ENCODE data around the gene EYS. TPM values are rescaled to one million over a fixed set of nuclear protein-coding genes. Genes with fewer than 3 reads are reported as not detected.

EYS gene
- total and polyA plus RNA-seq, 9 of the 15 experiments (the other 6 are each of a cell fraction or from before 2014, with no cell fraction given) = 0.03 to 0.36 (median 0.10) TPM; not detected in 2

DNA sequence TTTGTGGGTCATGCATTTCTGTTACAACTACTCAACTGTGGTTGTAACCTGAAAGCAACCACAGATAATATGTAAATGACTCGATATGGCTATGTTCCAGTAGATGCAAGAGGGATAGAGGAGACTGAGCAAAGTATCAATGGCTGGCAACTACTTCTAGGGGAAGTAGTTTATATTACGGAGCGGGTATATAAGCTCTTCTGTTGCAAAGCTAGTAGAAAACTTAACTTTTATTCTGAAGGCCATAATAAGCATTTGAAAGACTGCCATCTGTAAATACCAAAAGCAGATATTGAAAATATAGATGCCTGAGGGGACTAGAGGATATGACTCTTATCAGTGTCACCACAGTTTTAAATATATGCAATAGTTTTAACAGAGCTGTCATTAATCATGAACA lies 1416.2 kb downstream of the EYS start:
- H3K9me3 ChIP-seq (replicated peaks; ENCODE audit: control insufficient read depth, insufficient read depth, low read depth, low read length) = no peaks in the 10 kb centered on the region
- no peaks in the 10 kb centered on the region for H3K27me3 ChIP-seq (ENCODE audit: control insufficient read depth in 2 of 2, insufficient read depth in 2 of 2, low read length in 2 of 2)
- no peaks in the 10 kb centered on the region for H3K79me2 ChIP-seq (ENCODE audit: control insufficient read depth, insufficient read depth, low read length)
- 2% methylated on average over 3 of the region's 3 CpGs for WGBS (ENCODE audit: insufficient coverage, low coverage, missing lambda C conversion rate)
- H3K4me1 ChIP-seq (replicated peaks in 1 of 2; ENCODE audit: control insufficient read depth in 2 of 2, insufficient read depth in 2 of 2, low read length in 2 of 2) = no peaks in the 10 kb centered on the region
- no TSS peak for BruUV-seq (replicated peaks)
- no peak overlapping the region for H3K4me3 ChIP-seq
- intact Hi-C loops (cut with micrococcal nuclease) = no loop called here
- TF ChIP-seq XRCC4 (IDR thresholded peaks at IDR 0.05; ENCODE audit: extremely low read depth, insufficient read depth, insufficient read length) (no peak), ESRRB (CRISPR knock-in tag; IDR thresholded peaks at IDR 0.05; ENCODE audit: borderline replicate concordance) (no peak), ZNF79 (CRISPR knock-in tag; IDR thresholded peaks at IDR 0.05; ENCODE audit: low read depth) (no peak), HNRNPL (IDR thresholded peaks at IDR 0.05; ENCODE audit: low read depth, low read length) (no peak), GABPB1 (CRISPR knock-in tag; IDR thresholded peaks at IDR 0.05) (no peak), DLX4 (CRISPR knock-in tag; IDR thresholded peaks at IDR 0.05) (no peak), THRAP3 (IDR thresholded peaks at IDR 0.05; ENCODE audit: borderline replicate concordance) (no peak), THAP7 (CRISPR knock-in tag; IDR thresholded peaks at IDR 0.05) (no peak), ZNF41 (CRISPR knock-in tag; conservative IDR thresholded peaks at IDR 0.05) (no peak), HDAC6 (IDR thresholded peaks at IDR 0.05; ENCODE audit: low read depth, low read length) (no peak), MTA3 (IDR thresholded peaks at IDR 0.05; ENCODE audit: borderline replicate concordance) (no peak), LCOR (CRISPR knock-in tag; IDR thresholded peaks at IDR 0.05) (no peak), TCF3 (CRISPR knock-in tag; IDR thresholded peaks at IDR 0.05) (no peak)
- TF ChIP-seq, protein P1, sequence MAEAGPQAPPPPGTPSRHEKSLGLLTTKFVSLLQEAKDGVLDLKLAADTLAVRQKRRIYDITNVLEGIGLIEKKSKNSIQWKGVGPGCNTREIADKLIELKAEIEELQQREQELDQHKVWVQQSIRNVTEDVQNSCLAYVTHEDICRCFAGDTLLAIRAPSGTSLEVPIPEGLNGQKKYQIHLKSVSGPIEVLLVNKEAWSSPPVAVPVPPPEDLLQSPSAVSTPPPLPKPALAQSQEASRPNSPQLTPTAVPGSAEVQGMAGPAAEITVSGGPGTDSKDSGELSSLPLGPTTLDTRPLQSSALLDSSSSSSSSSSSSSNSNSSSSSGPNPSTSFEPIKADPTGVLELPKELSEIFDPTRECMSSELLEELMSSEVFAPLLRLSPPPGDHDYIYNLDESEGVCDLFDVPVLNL (CRISPR knock-in tag; IDR thresholded peaks at IDR 0.05; ENCODE audit: low read depth) = no peak
- TF ChIP-seq, protein P2, sequence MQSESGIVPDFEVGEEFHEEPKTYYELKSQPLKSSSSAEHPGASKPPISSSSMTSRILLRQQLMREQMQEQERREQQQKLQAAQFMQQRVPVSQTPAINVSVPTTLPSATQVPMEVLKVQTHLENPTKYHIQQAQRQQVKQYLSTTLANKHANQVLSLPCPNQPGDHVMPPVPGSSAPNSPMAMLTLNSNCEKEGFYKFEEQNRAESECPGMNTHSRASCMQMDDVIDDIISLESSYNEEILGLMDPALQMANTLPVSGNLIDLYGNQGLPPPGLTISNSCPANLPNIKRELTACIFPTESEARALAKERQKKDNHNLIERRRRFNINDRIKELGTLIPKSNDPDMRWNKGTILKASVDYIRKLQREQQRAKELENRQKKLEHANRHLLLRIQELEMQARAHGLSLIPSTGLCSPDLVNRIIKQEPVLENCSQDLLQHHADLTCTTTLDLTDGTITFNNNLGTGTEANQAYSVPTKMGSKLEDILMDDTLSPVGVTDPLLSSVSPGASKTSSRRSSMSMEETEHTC (IDR thresholded peaks at IDR 0.05) = no peak
- FAIRE-seq (no peak), ATAC-seq (no peak), DNase-seq (ENCODE audit: extremely low read depth in 1 of 4, low spot score in 3 of 4) (no peak)
- no peak overlapping the region for H2AFZ ChIP-seq (ENCODE audit: low read depth, low read length)
- no peak overlapping the region for H3K9ac ChIP-seq (ENCODE audit: insufficient read depth in 1 of 2, low read depth in 2 of 2, low read length in 2 of 2)
- H3K4me2 ChIP-seq (ENCODE audit: insufficient read depth, low read length) = no peak overlapping the region
- in situ Hi-C loops (cut with MboI) = no loop called here
- no peak overlapping the region for H3K27ac ChIP-seq (ENCODE audit: extremely low read depth, low read depth, low read length)
- no peaks in the 10 kb centered on the region for H4K20me1 ChIP-seq (replicated peaks; ENCODE audit: control insufficient read depth, insufficient read depth, low read length)
- POLR2A ChIA-PET = no interaction called here
- H3K36me3 ChIP-seq (ENCODE audit: control insufficient read depth, insufficient read depth, low read length) = no peaks in the 10 kb centered on the region
- CTCF ChIA-PET (ENCODE audit: low intra/inter-chr PET ratio) = no interaction called here
- H3K9me1 ChIP-seq (ENCODE audit: control insufficient read depth, insufficient read depth, low read length) = no peaks in the 10 kb centered on the region
